ENCODE data around the gene LRP1B.

Gene LRP1B

DNA sequence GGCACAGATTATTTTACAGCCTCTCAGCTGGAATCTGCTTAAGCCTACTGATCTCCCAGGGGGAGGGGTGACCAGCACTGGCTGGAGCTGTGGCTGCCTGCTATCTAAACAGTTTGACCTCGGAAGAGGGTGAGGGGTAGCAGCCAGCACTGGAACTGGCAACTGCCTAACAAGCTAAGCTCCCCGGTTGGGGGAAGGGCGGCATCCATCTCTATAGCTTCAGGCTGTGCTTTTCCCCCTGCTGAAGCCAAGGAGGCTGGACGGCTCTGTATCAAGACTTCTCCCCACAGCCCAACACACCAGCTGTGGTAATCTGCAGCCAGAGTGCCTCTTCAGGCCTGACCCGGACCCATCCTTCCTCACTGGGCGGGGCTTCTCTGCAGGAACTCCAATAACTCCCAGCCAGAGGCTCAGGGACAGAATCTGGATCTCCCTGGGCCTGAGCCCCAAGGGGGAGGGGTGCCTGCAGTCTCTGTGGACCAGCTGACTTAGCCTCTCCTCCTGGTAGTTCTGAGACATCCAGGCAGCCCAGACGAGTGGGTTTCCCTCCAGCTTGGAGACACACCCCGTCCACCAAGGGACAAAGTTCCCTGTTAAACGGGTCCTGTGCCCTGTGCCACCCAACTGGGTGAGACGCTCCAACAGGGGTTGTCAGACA lies 560.2 kb downstream of the LRP1B start:
- TF ChIP-seq, protein P1, sequence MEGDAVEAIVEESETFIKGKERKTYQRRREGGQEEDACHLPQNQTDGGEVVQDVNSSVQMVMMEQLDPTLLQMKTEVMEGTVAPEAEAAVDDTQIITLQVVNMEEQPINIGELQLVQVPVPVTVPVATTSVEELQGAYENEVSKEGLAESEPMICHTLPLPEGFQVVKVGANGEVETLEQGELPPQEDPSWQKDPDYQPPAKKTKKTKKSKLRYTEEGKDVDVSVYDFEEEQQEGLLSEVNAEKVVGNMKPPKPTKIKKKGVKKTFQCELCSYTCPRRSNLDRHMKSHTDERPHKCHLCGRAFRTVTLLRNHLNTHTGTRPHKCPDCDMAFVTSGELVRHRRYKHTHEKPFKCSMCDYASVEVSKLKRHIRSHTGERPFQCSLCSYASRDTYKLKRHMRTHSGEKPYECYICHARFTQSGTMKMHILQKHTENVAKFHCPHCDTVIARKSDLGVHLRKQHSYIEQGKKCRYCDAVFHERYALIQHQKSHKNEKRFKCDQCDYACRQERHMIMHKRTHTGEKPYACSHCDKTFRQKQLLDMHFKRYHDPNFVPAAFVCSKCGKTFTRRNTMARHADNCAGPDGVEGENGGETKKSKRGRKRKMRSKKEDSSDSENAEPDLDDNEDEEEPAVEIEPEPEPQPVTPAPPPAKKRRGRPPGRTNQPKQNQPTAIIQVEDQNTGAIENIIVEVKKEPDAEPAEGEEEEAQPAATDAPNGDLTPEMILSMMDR (IDR thresholded peaks at IDR 0.05; ENCODE audit: low read depth, low read length, missing control alignments) = no peak
- no peak overlapping the region for H3K4me3 ChIP-seq (ENCODE audit: low read depth, low read length)
- DNase-seq (ENCODE audit: low read depth) = no peak

DNA sequence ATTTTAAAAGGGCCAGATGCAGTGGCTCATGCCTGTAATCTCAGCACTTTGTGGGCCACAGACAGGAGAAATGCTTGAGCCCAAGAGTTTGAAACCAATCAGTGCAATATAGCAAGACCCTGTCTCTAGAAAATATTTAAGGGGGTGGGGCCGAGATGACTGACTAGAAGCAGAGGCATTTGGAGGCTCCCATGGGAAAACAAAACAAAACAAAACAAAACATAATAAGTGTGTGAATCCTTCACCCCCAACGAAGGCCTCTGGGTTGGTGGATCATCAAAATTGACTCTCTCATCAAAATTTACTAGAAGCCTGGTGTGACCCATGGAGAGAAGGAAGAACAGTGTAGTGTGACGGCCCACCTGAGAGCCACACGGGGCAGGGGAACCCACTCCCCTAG lies 560.9 kb downstream of the LRP1B start:
- no peak for DNase-seq (ENCODE audit: low read depth)
- no peak overlapping the region for H3K4me3 ChIP-seq (ENCODE audit: low read depth, low read length)
- TF ChIP-seq, protein P1 (IDR thresholded peaks at IDR 0.05; ENCODE audit: low read depth, low read length, missing control alignments) = no peak

DNA sequence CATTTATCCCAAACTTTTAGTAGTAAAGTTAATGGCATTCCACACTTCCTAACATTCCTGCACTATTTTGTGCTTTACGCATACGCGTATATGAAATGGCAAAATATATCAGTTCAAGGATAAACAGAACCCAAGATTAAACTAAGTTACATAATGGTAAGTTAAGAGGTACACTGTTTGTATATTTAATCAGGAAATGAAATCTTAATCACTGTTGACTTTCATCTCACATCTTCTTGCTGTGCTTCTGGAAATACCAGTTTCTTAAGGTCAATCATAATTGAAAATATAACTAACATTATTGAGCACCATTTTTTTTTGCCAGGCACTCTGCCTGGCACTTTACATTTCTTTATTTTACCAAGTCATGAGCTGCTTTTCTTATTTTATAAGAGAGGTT lies 565.2 kb downstream of the LRP1B start:
- H3K4me3 ChIP-seq (ENCODE audit: low read depth, low read length) = no peak overlapping the region
- DNase-seq (ENCODE audit: low read depth) = no peak
- TF ChIP-seq, protein P1 (IDR thresholded peaks at IDR 0.05; ENCODE audit: low read depth, low read length, missing control alignments) = no peak

DNA sequence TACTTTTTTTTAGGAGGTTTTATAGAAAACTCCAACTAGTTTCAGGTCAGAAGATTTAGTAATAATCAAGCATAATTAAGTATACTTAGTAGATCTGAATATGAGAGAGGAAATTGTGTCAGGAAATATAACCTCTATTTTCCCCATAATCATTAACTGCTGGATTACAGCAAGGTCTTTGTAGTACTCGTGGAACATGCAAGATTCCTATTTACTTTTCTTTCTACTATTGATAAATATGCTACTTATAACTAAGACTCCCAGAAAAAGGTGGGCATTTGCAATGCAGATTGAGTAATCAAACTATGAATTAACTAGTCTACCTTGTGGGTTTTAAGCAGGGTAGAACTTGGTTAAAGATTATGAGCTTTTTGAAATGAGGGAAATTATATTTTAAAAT lies 570.1 kb downstream of the LRP1B start:
- no peak for DNase-seq (ENCODE audit: low read depth)
- TF ChIP-seq, protein P1 (IDR thresholded peaks at IDR 0.05; ENCODE audit: low read depth, low read length, missing control alignments) = no peak
- no peak overlapping the region for H3K4me3 ChIP-seq (ENCODE audit: low read depth, low read length)

DNA sequence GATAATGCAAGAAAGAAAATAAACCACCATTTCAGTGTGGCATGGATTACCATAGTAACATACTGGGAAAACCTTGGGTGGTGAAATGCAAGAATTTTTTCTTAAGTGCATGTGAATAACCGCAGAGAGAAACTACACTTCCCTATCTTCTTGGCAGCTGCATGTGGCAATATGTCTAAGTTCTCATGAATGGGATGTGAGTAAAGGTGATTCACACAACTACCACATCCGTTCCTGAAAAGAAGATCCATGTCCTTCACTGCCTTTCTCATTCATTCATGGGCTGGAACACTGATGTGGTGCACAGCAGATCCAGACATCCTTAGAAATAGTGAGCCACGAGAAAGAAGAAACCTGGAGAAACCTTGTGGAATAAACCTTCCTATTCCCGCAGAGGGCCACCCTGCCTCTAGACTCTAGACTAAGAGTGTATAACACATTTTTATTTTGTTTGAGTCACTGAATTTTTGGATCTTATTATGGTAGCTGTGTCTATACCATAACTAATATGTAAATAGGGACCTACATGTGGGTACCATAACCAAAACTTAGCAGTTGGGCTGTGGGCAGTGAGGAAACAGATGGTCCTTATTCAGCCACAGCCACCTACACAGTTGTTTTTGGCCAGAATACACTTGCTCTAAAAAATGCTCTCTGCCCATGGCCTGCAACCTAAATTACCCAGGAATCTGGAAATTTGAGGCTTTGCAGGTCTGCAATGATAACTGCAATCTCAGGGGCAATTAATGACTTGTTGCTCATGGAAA lies 573.3 kb downstream of the LRP1B start:
- DNase-seq (ENCODE audit: low read depth) = no peak
- TF ChIP-seq, protein P1 (IDR thresholded peaks at IDR 0.05; ENCODE audit: low read depth, low read length, missing control alignments) = no peak

DNA sequence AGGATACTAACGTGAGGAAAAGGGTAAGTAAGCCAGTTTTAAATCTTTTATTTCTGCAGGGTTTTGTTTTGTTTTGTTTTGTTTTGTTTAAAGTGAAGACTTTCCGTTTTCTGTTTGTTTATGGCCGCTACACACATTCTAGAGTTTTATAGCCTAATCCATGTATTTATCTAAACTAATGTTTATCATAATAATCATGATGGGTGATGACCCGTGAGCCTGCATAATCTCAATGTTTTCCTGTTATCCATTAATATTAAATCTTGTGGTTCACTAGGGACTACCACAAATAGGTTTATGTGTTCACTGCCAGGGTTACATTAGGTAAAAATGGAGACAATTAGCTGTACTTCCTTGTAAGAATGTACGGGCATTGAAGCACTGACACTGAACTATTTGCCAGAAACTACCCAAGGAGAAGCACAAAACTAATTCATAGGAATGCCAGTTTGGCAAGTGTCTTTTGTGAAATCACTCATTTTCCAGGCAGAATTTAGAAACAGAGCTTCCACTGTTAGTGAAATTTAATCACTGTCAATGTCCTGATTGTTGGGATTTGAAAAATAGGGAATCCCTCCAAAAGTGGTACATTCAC lies 574.8 kb downstream of the LRP1B start:
- DNase-seq (ENCODE audit: low read depth) = no peak
- TF ChIP-seq, protein P1 (IDR thresholded peaks at IDR 0.05; ENCODE audit: low read depth, low read length, missing control alignments) = no peak
- no peak overlapping the region for H3K4me3 ChIP-seq (ENCODE audit: low read depth, low read length)

More for the DNA sequence above, 573.3 kb downstream of the LRP1B start:
- no peak overlapping the region for H3K4me3 ChIP-seq (ENCODE audit: low read depth, low read length)

Measured in GM12864 (cell line).